SK-N-SH (cell line): Measurements from ENCODE around the gene CEP112. TPM values are rescaled to one million over a fixed set of nuclear protein-coding genes. Genes with fewer than 3 reads are reported as not detected.

Experiments used
- CTCF ChIA-PET: fragments of 300-600, 350-600 bp; formaldehyde crosslinking; extraction: SDS; loops from one replicate; lab custom pipeline; 2021; lab: Yijun Ruan, JAX
- POLR2A ChIA-PET: fragments of 350-600 bp; sonication (Branson Sonifier 250); formaldehyde crosslinking; extraction: SDS; loops from one replicate; lab custom pipeline; 2020; ENCODE audit warnings: antibody characterized with exemption, inconsistent platforms; lab: Yijun Ruan, JAX
- DNase-seq: peaks from one replicate; pipeline ENCODE4 v3.0.0; 2012
- H2AFZ ChIP-seq: fragments of 200-600 bp; sonication (generic); 2 replicates; pipeline ENCODE4 v1.8.1; 2016; ENCODE audit warnings: antibody characterized with exemption, mild to moderate bottlenecking, low read depth
- H3F3A ChIP-seq: fragments of 200-600 bp; sonication (generic); replicated peaks from 2 replicates; pipeline ENCODE3; 2016; ENCODE audit warnings: antibody characterized with exemption, mild to moderate bottlenecking; ENCODE audit not compliant: insufficient read depth
- H3K27ac ChIP-seq, 2 experiments: fragments of 200-500 bp in 1 of 2; fragments of 200-600 bp in 1 of 2; sonication (Bioruptor generic) in 1 of 2; sonication (generic), shearing (Covaris generic) in 1 of 2; 2 replicates each; pipeline versions ENCODE4 v1.5.1 to v1.6.1; 2014 to 2016; ENCODE audit warnings: low read depth in 2 of 2, inconsistent platforms in 1 of 2, low read length in 1 of 2, mild to moderate bottlenecking in 1 of 2, mixed read lengths in 1 of 2
- H3K27me3 ChIP-seq: fragments of 200-600 bp; sonication (generic), shearing (Covaris generic); 2 replicates; pipeline ENCODE4 v1.6.1; 2016; ENCODE audit warnings: mixed run types; ENCODE audit not compliant: insufficient read depth
- H3K36me3 ChIP-seq, 2 experiments: fragments of 200-500 bp in 1 of 2; fragments of 200-600 bp in 1 of 2; sonication (Bioruptor generic) in 1 of 2; sonication (generic) in 1 of 2; replicated peaks in 1 of 2; 2 replicates each; pipeline versions ENCODE3 to v1.5.1; 2014 to 2016; ENCODE audit warnings: low read length in 1 of 2, mild to moderate bottlenecking in 1 of 2; ENCODE audit not compliant: insufficient read depth in 2 of 2, control insufficient read depth in 1 of 2
- H3K4me1 ChIP-seq, 2 experiments: fragments of 200-500 bp in 1 of 2; fragments of 200-600 bp in 1 of 2; sonication (Bioruptor generic) in 1 of 2; sonication (generic), shearing (Covaris generic) in 1 of 2; 2 replicates each; pipeline versions ENCODE4 v1.5.1 to v1.6.1; 2014 to 2016; ENCODE audit warnings: low read depth in 1 of 2, low read length in 1 of 2, mixed run types in 1 of 2; ENCODE audit not compliant: insufficient read depth in 2 of 2, control insufficient read depth in 1 of 2
- H3K4me2 ChIP-seq: fragments of 200-600 bp; sonication (generic), shearing (Covaris generic); 2 replicates; pipeline ENCODE4 v1.6.1; 2017; ENCODE audit warnings: mixed run types
- H3K4me3 ChIP-seq, 2 experiments: fragments of 200-500 bp in 1 of 2; fragments of 200-600 bp in 1 of 2; sonication (Bioruptor generic) in 1 of 2; sonication (generic), shearing (Covaris generic) in 1 of 2; 2 replicates each; pipeline versions ENCODE4 v1.5.1 to v1.8.1; 2014 to 2016; ENCODE audit warnings: low read depth in 2 of 2, inconsistent platforms in 1 of 2, low read length in 1 of 2, mild to moderate bottlenecking in 1 of 2, mixed read lengths in 1 of 2, moderate library complexity in 1 of 2
- H3K79me2 ChIP-seq: fragments of 200-600 bp; sonication (generic); 2 replicates; pipeline ENCODE4 v1.8.1; 2017; ENCODE audit warnings: mild to moderate bottlenecking; ENCODE audit not compliant: insufficient read depth
- H3K9ac ChIP-seq: fragments of 200-600 bp; sonication (generic); 2 replicates; pipeline ENCODE4 v1.6.1; 2017; ENCODE audit warnings: mixed run types
- H3K9me2 ChIP-seq: fragments of 200-600 bp; sonication (generic); 2 replicates; pipeline ENCODE4 v1.6.1; 2017; ENCODE audit warnings: mixed run types
- H3K9me3 ChIP-seq: fragments of 200-600 bp; sonication (generic); 2 replicates; pipeline ENCODE4 v1.6.1; 2017; ENCODE audit warnings: mixed run types, mild to moderate bottlenecking, moderate library complexity
- H4K20me1 ChIP-seq: fragments of 200-600 bp; sonication (generic); 2 replicates; pipeline ENCODE4 v1.6.1; 2017; ENCODE audit warnings: mild to moderate bottlenecking, mixed run types; ENCODE audit not compliant: insufficient read depth
- ELF1 ChIP-seq: IDR thresholded peaks from 2 replicates; pipeline ENCODE4 v1.4.0; 2012
- FOSL2 ChIP-seq: IDR thresholded peaks from 2 replicates; pipeline ENCODE4 v1.4.0; 2012; ENCODE audit warnings: low read depth, mild to moderate bottlenecking, moderate library complexity, borderline replicate concordance
- FOXJ3 ChIP-seq: sonication (generic); formaldehyde crosslinking; IDR thresholded peaks from 2 replicates; pipeline ENCODE4 v1.5.1; 2020; ENCODE audit warnings: mild to moderate bottlenecking, missing genetic modification reagents
- FOXM1 ChIP-seq: IDR thresholded peaks from 2 replicates; pipeline ENCODE4 v1.4.0; 2012; ENCODE audit warnings: low read depth, mild to moderate bottlenecking
- GABPA ChIP-seq: IDR thresholded peaks from 2 replicates; pipeline ENCODE4 v1.4.0; 2012; ENCODE audit warnings: low read depth, mild to moderate bottlenecking
- GATA2 ChIP-seq: sonication (generic); formaldehyde crosslinking; IDR thresholded peaks from 2 replicates; pipeline ENCODE4 v1.5.0; 2020; ENCODE audit warnings: mild to moderate bottlenecking, missing genetic modification reagents
- MEF2A ChIP-seq: IDR thresholded peaks from 2 replicates; pipeline ENCODE4 v1.4.0; 2012; ENCODE audit warnings: low read depth, borderline replicate concordance
- MXI1 ChIP-seq: IDR thresholded peaks from 2 replicates; pipeline ENCODE4 v1.6.1; 2012; ENCODE audit warnings: mild to moderate bottlenecking, low read depth, low read length, improper control_type of control experiment
- NRF1 ChIP-seq: IDR thresholded peaks from 2 replicates; pipeline ENCODE4 v1.6.1; 2012; ENCODE audit warnings: low read depth, mild to moderate bottlenecking, low read length
- POLR2AphosphoS5 ChIP-seq: IDR thresholded peaks from 2 replicates; pipeline ENCODE4 v1.6.1; 2012; ENCODE audit warnings: low read depth, low read length
- RFX5 ChIP-seq: IDR thresholded peaks from 2 replicates; pipeline ENCODE4 v1.6.1; 2012; ENCODE audit warnings: mild to moderate bottlenecking, improper control_type of control experiment, low read length
- RXRA ChIP-seq: IDR thresholded peaks from 2 replicates; pipeline ENCODE4 v1.4.0; 2012; ENCODE audit warnings: low read depth, mild to moderate bottlenecking, borderline replicate concordance
- TEAD4 ChIP-seq: IDR thresholded peaks from 2 replicates; pipeline ENCODE4 v1.4.0; 2012; ENCODE audit warnings: mild to moderate bottlenecking, borderline replicate concordance; ENCODE audit not compliant: insufficient read depth
- WGBS: methylation state at CpG from one replicate; pipeline ENCODE4 v1.1.6; 2017; ENCODE audit warnings: low lambda C conversion rate; 5-methylcytosine and 5-hydroxymethylcytosine counted together
- polyA plus RNA-seq, 3 experiments: library from polyadenylated mRNA; depleted of rRNA; stranded (reverse); fragments of >200 nt; gene quantifications; 2 replicates each; pipeline ENCODE4 v1.2.3, GENCODE V29; 2012
- TF ChIP-seq, protein P1 (sequence below): fragments of 150-350 bp; IDR thresholded peaks from 2 replicates; pipeline ENCODE4 v1.6.1; 2017; ENCODE audit warnings: antibody characterized with exemption, low read length, low read depth, borderline replicate concordance
- TF ChIP-seq, protein P2 (sequence below): IDR thresholded peaks from 2 replicates; pipeline ENCODE4 v1.4.0; 2012; ENCODE audit warnings: low read depth
- TF ChIP-seq, protein P3 (sequence below): IDR thresholded peaks from 2 replicates; pipeline ENCODE4 v1.4.0; 2012; ENCODE audit warnings: low read depth, borderline replicate concordance
- TF ChIP-seq, protein P4 (sequence below): IDR thresholded peaks from 2 replicates; pipeline ENCODE4; 2012

The CEP112 gene
- polyA plus RNA-seq, 1 of the 3 experiments (the other 2 are of a cell fraction), result 7.9 TPM

DNA sequence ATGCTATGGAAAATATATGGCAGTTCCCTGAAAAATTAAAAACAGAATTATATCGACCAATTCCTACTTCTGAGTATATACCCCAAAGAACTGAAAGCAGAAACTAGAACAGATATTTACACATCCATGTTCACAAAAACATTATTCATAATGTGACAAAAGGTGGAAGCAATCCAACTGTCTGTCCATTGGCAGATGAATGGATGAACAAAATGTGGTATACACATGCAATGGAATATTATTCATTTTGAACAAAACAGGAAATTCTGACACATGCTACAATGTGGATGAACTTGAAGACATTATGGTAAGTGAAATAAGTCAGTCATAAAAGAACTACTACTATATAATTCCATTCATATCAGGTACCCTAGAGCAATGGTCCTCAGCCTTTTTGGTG is 367.0 kb downstream of the CEP112 start:
- no peak overlapping the region for H2AFZ ChIP-seq
- H3K27ac ChIP-seq, result no peak overlapping the region
- H3K36me3 ChIP-seq, result peaks cover 0 to 7% of the 10 kb centered on the region in 2 experiments
- POLR2A ChIA-PET, result no interaction called here
- no peak for DNase-seq
- H3K27me3 ChIP-seq, result no peaks in the 10 kb centered on the region
- no peak for TF ChIP-seq RXRA
- TF ChIP-seq MXI1, result no peak
- TF ChIP-seq TEAD4, result no peak
- TF ChIP-seq, protein P1, sequence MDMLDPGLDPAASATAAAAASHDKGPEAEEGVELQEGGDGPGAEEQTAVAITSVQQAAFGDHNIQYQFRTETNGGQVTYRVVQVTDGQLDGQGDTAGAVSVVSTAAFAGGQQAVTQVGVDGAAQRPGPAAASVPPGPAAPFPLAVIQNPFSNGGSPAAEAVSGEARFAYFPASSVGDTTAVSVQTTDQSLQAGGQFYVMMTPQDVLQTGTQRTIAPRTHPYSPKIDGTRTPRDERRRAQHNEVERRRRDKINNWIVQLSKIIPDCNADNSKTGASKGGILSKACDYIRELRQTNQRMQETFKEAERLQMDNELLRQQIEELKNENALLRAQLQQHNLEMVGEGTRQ, result no peak
- TF ChIP-seq, protein P2, sequence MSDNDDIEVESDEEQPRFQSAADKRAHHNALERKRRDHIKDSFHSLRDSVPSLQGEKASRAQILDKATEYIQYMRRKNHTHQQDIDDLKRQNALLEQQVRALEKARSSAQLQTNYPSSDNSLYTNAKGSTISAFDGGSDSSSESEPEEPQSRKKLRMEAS, result no peak
- TF ChIP-seq FOSL2, result no peak
- no peak for TF ChIP-seq NRF1
- no peak for TF ChIP-seq FOXM1
- no peak for TF ChIP-seq RFX5
- no peak for TF ChIP-seq GABPA
- no peak for TF ChIP-seq FOXJ3 (CRISPR knock-in tag)
- TF ChIP-seq MEF2A, result no peak
- no peak for TF ChIP-seq ELF1
- TF ChIP-seq GATA2 (CRISPR knock-in tag), result no peak
- no peak for TF ChIP-seq POLR2AphosphoS5
- TF ChIP-seq, protein P3, sequence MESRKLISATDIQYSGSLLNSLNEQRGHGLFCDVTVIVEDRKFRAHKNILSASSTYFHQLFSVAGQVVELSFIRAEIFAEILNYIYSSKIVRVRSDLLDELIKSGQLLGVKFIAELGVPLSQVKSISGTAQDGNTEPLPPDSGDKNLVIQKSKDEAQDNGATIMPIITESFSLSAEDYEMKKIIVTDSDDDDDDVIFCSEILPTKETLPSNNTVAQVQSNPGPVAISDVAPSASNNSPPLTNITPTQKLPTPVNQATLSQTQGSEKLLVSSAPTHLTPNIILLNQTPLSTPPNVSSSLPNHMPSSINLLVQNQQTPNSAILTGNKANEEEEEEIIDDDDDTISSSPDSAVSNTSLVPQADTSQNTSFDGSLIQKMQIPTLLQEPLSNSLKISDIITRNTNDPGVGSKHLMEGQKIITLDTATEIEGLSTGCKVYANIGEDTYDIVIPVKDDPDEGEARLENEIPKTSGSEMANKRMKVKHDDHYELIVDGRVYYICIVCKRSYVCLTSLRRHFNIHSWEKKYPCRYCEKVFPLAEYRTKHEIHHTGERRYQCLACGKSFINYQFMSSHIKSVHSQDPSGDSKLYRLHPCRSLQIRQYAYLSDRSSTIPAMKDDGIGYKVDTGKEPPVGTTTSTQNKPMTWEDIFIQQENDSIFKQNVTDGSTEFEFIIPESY, result no peak
- TF ChIP-seq, protein P4, sequence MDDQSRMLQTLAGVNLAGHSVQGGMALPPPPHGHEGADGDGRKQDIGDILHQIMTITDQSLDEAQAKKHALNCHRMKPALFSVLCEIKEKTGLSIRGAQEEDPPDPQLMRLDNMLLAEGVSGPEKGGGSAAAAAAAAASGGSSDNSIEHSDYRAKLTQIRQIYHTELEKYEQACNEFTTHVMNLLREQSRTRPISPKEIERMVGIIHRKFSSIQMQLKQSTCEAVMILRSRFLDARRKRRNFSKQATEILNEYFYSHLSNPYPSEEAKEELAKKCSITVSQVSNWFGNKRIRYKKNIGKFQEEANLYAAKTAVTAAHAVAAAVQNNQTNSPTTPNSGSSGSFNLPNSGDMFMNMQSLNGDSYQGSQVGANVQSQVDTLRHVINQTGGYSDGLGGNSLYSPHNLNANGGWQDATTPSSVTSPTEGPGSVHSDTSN, result no peak
- peaks cover 8% of the 10 kb centered on the region; the same call in 1 of the 2 replicates for H3K9me3 ChIP-seq
- no peaks in the 10 kb centered on the region for H3F3A ChIP-seq
- H3K79me2 ChIP-seq, result no peaks in the 10 kb centered on the region
- H3K9ac ChIP-seq, result no peak overlapping the region
- H3K4me2 ChIP-seq, result no peak overlapping the region
- WGBS, result 88% methylated on average over 1 of the region's 1 CpG
- no peak overlapping the region for H3K4me3 ChIP-seq
- CTCF ChIA-PET, result no interaction called here
- no peaks in the 10 kb centered on the region for H3K9me2 ChIP-seq
- H4K20me1 ChIP-seq, result no peaks in the 10 kb centered on the region
- H3K4me1 ChIP-seq, result no peaks in the 10 kb centered on the region
